ENCODE data around the gene ZNF586. TPM values are rescaled to one million over a fixed set of nuclear protein-coding genes. Genes with fewer than 3 reads are reported as not detected.

The ZNF586 gene
- total RNA-seq, 1 experiment from 2014 or later: 35.9 TPM

Other genes with a start within 250 kb of the ZNF586 start
- 6.7 and 9.8 TPM in 2 replicates for gene ZNF549, start 242.3 kb upstream of the ZNF586 start, total RNA-seq (2014; rRNA removed; shearing (Covaris generic); ENCODE audit: low replicate concordance)
- 5.5 and 5.7 TPM in 2 replicates for gene ZNF550, start 209.8 kb upstream of the ZNF586 start, total RNA-seq (2014; rRNA removed; shearing (Covaris generic); ENCODE audit: low replicate concordance)
- gene ZNF416, start 190.8 kb upstream of the ZNF586 start, total RNA-seq (2014; rRNA removed; shearing (Covaris generic); ENCODE audit: low replicate concordance): 3.1 and 4.6 TPM in 2 replicates
- 0.11 TPM in 2 replicates for gene ZIK1, start 185.5 kb upstream of the ZNF586 start, total RNA-seq (2014; rRNA removed; shearing (Covaris generic); ENCODE audit: low replicate concordance)
- gene ZNF530, start 169.8 kb upstream of the ZNF586 start, total RNA-seq (2014; rRNA removed; shearing (Covaris generic); ENCODE audit: low replicate concordance): 5.2 and 7.7 TPM in 2 replicates
- 13.7 and 23.4 TPM in 2 replicates for gene ZNF134, start 155.4 kb upstream of the ZNF586 start, total RNA-seq (2014; rRNA removed; shearing (Covaris generic); ENCODE audit: low replicate concordance)
- 21.8 and 22.2 TPM in 2 replicates for gene ZNF211, start 136.5 kb upstream of the ZNF586 start, total RNA-seq (2014; rRNA removed; shearing (Covaris generic); ENCODE audit: low replicate concordance)
- gene ZSCAN4, start 100.7 kb upstream of the ZNF586 start, total RNA-seq (2014; rRNA removed; shearing (Covaris generic); ENCODE audit: low replicate concordance): not detected in 2 replicates
- 17.0 and 20.9 TPM in 2 replicates for gene ZNF551, start 87.7 kb upstream of the ZNF586 start, total RNA-seq (2014; rRNA removed; shearing (Covaris generic); ENCODE audit: low replicate concordance)
- gene ZNF154, start 60.5 kb upstream of the ZNF586 start, total RNA-seq (2014; rRNA removed; shearing (Covaris generic); ENCODE audit: low replicate concordance): 0.11 TPM in 1 of 2 replicates, not detected in the other
- gene ZNF671, start 42.1 kb upstream of the ZNF586 start, total RNA-seq (2014; rRNA removed; shearing (Covaris generic); ENCODE audit: low replicate concordance): 5.5 and 9.3 TPM in 2 replicates
- 13.1 and 33.4 TPM in 2 replicates for gene ZNF776, start 22.9 kb upstream of the ZNF586 start, total RNA-seq (2014; rRNA removed; shearing (Covaris generic); ENCODE audit: low replicate concordance)
- gene ZNF552, start 45.2 kb downstream of the ZNF586 start, total RNA-seq (2014; rRNA removed; shearing (Covaris generic); ENCODE audit: low replicate concordance): 17.7 and 20.3 TPM in 2 replicates
- gene ZNF587B, start 60.6 kb downstream of the ZNF586 start, total RNA-seq (2014; rRNA removed; shearing (Covaris generic); ENCODE audit: low replicate concordance): 16.3 and 20.1 TPM in 2 replicates
- gene ZNF587, start 80.2 kb downstream of the ZNF586 start, total RNA-seq (2014; rRNA removed; shearing (Covaris generic); ENCODE audit: low replicate concordance): 22.2 and 36.4 TPM in 2 replicates
- 16.3 and 24.2 TPM in 2 replicates for gene ZNF814, start 119.4 kb downstream of the ZNF586 start, total RNA-seq (2014; rRNA removed; shearing (Covaris generic); ENCODE audit: low replicate concordance)
- 12.3 TPM in 2 replicates for gene ZNF417, start 146.9 kb downstream of the ZNF586 start, total RNA-seq (2014; rRNA removed; shearing (Covaris generic); ENCODE audit: low replicate concordance)
- 0.14 and 0.22 TPM in 2 replicates for gene ZNF418, start 165.7 kb downstream of the ZNF586 start, total RNA-seq (2014; rRNA removed; shearing (Covaris generic); ENCODE audit: low replicate concordance)
- 0.75 and 3.8 TPM in 2 replicates for gene ZNF256, start 178.0 kb downstream of the ZNF586 start, total RNA-seq (2014; rRNA removed; shearing (Covaris generic); ENCODE audit: low replicate concordance)
- gene C19orf18, start 204.9 kb downstream of the ZNF586 start, total RNA-seq (2014; rRNA removed; shearing (Covaris generic); ENCODE audit: low replicate concordance): 0.56 and 1.4 TPM in 2 replicates
- 7.8 and 10.8 TPM in 2 replicates for gene ZNF606, start 233.1 kb downstream of the ZNF586 start, total RNA-seq (2014; rRNA removed; shearing (Covaris generic); ENCODE audit: low replicate concordance)